ENCODE results near the gene EPOP. TPM values are rescaled to one million over a fixed set of nuclear protein-coding genes. Genes with fewer than 3 reads are reported as not detected.
A peak's percentile ranks its signal among the peaks of the same experiment; 100 is the strongest.

EPOP gene
- total and polyA plus RNA-seq, 2 experiments from 2014 or later = 0.42 to 2.4 TPM

- no peak overlapping the region for H2AFZ ChIP-seq
- H3K4me1 ChIP-seq (ENCODE audit: insufficient read depth) = peaks cover 6% of the 10 kb centered on the region; the same call in 1 of the 2 replicates
- no peak overlapping the region for H3K4me2 ChIP-seq
- H3K36me3 Mint-ChIP-seq (ENCODE audit: low read depth) = peaks cover 4% of the 10 kb centered on the region; the same call in 2 of the 3 replicates
- no peaks in the 10 kb centered on the region for H3K36me3 ChIP-seq (ENCODE audit: insufficient read depth)
- peaks cover 24% of the 10 kb centered on the region for H3K9me3 Mint-ChIP-seq
- H3K27ac Mint-ChIP-seq = no peak overlapping the region
- H3K4me3 Mint-ChIP-seq = no peak overlapping the region
- peaks cover 9% of the 10 kb centered on the region for H3K27me3 Mint-ChIP-seq (ENCODE audit: insufficient read depth, low read depth, poor library complexity)
- H3K79me2 ChIP-seq (replicated peaks; ENCODE audit: insufficient read depth) = no peaks in the 10 kb centered on the region
- no peak for ATAC-seq
- H3K4me3 ChIP-seq = no peak overlapping the region
- no peaks in the 10 kb centered on the region for H4K20me1 ChIP-seq (replicated peaks; ENCODE audit: insufficient read depth)
- no peaks in the 10 kb centered on the region for H3K9me2 ChIP-seq (ENCODE audit: insufficient read depth)
- no peaks in the 10 kb centered on the region for H3K27me3 ChIP-seq (ENCODE audit: insufficient read depth)
- no peak overlapping the region for H3K27ac ChIP-seq (ENCODE audit: low read depth)
- TF ChIP-seq EZH2 (IDR thresholded peaks at IDR 0.05; ENCODE audit: low read depth, unreplicated experiment) (no peak), ZNF331 (CRISPR knock-in tag; IDR thresholded peaks at IDR 0.05; ENCODE audit: low read depth) (no peak), REST (IDR thresholded peaks at IDR 0.05; ENCODE audit: unreplicated experiment) (no peak), ZNF114 (CRISPR knock-in tag; IDR thresholded peaks at IDR 0.05) (no peak)
- H3K4me1 Mint-ChIP-seq = peaks cover 10% of the 10 kb centered on the region
- H3F3A ChIP-seq (replicated peaks; ENCODE audit: low read depth) = no peaks in the 10 kb centered on the region
- no peak for DNase-seq (ENCODE audit: low spot score)
Measured at GRCh38 chr17:38632334-38632733, 42.4 kb downstream of the EPOP start.

GRCh38 chr17:38628441-38628840 lies 46.3 kb downstream of the EPOP start:
- TF ChIP-seq CTCF (conservative IDR thresholded peaks at IDR 0.05; ENCODE audit: low read depth in 2 of 2) (no peak), ZNF114 (CRISPR knock-in tag; IDR thresholded peaks at IDR 0.05) (no peak), STAT1 (IDR thresholded peaks at IDR 0.05; ENCODE audit: unreplicated experiment) (no peak), ZNF331 (CRISPR knock-in tag; IDR thresholded peaks at IDR 0.05; ENCODE audit: low read depth) (no peak), CREB1 (CRISPR knock-in tag; IDR thresholded peaks at IDR 0.05; ENCODE audit: low read depth) (no peak)
- H3K27ac Mint-ChIP-seq = no peak overlapping the region
- no peak overlapping the region for H3K4me3 Mint-ChIP-seq
- H3K36me3 ChIP-seq (ENCODE audit: insufficient read depth) = no peaks in the 10 kb centered on the region
- H3K4me1 Mint-ChIP-seq = no peaks in the 10 kb centered on the region
- H3K4me1 ChIP-seq (ENCODE audit: insufficient read depth) = no peaks in the 10 kb centered on the region
- H3K27me3 ChIP-seq (ENCODE audit: insufficient read depth) = no peaks in the 10 kb centered on the region
- H3F3A ChIP-seq (replicated peaks; ENCODE audit: low read depth) = no peaks in the 10 kb centered on the region
- ATAC-seq (peak; percentile 71), DNase-seq (ENCODE audit: low spot score) (peak; percentile 80)
- H3K9me3 Mint-ChIP-seq = peaks cover 24% of the 10 kb centered on the region; the same call in 2 of the 3 replicates
- no peak overlapping the region for H3K4me2 ChIP-seq
- H3K4me3 ChIP-seq = no peak overlapping the region
- H4K20me1 ChIP-seq (replicated peaks; ENCODE audit: insufficient read depth) = no peaks in the 10 kb centered on the region
- no peak overlapping the region for H3K27ac ChIP-seq (ENCODE audit: low read depth)
- H2AFZ ChIP-seq = no peak overlapping the region
- peaks cover 5% of the 10 kb centered on the region for H3K27me3 Mint-ChIP-seq (ENCODE audit: insufficient read depth, low read depth, poor library complexity)
- H3K36me3 Mint-ChIP-seq (ENCODE audit: low read depth) = peaks cover 4% of the 10 kb centered on the region; the same call in 2 of the 3 replicates
- H3K79me2 ChIP-seq (replicated peaks; ENCODE audit: insufficient read depth) = no peaks in the 10 kb centered on the region
- no peaks in the 10 kb centered on the region for H3K9me2 ChIP-seq (ENCODE audit: insufficient read depth)

All from GM23338 (cell line).